Neural cell (in vitro differentiated cells): Measurements from ENCODE around the gene TRIM25. TPM values are rescaled to one million over a fixed set of nuclear protein-coding genes. Genes with fewer than 3 reads are reported as not detected.

Experiments used
- H2AFZ ChIP-seq: fragments of 200-600, 300-800 bp; sonication (generic), shearing (Covaris generic); 2 replicates; pipeline ENCODE4 v1.6.0; 2014; ENCODE audit warnings: low read depth, mild to moderate bottlenecking, antibody characterized with exemption, low read length, moderate library complexity
- H3F3A ChIP-seq: fragments of 200-600 bp; shearing (Covaris generic); 2 replicates; pipeline ENCODE4 v1.6.1; 2016; ENCODE audit warnings: mild to moderate bottlenecking, moderate library complexity, mixed read lengths, antibody characterized with exemption, low read length; ENCODE audit not compliant: insufficient read depth, poor library complexity, severe bottlenecking
- H3K27ac ChIP-seq: fragments of 200-600, 300-800 bp; sonication (generic), shearing (Covaris generic); 2 replicates; pipeline ENCODE4 v1.5.1; 2014; ENCODE audit warnings: mild to moderate bottlenecking, low read length, moderate library complexity
- H3K27me3 ChIP-seq: fragments of 300-800, 200-600 bp; sonication (generic), shearing (Covaris generic); 2 replicates; pipeline ENCODE4 v1.6.0; 2014; ENCODE audit warnings: mild to moderate bottlenecking, low read depth, low read length, moderate library complexity; ENCODE audit not compliant: insufficient read depth
- H3K36me3 ChIP-seq: fragments of 300-800, 200-600 bp; sonication (generic), shearing (Covaris generic); 2 replicates; pipeline ENCODE4 v1.5.1; 2014; ENCODE audit warnings: mild to moderate bottlenecking, antibody characterized with exemption, low read length, moderate library complexity; ENCODE audit not compliant: insufficient read depth
- H3K4me2 ChIP-seq: fragments of 300-800, 200-600 bp; sonication (generic), shearing (Covaris generic); 2 replicates; pipeline ENCODE4 v1.6.0; 2014; ENCODE audit warnings: mild to moderate bottlenecking, low read length
- H3K4me3 ChIP-seq: fragments of 300-800, 200-600 bp; sonication (generic), shearing (Covaris generic); 2 replicates; pipeline ENCODE4 v1.5.1; 2014; ENCODE audit warnings: mild to moderate bottlenecking, low read length, moderate library complexity
- H3K79me2 ChIP-seq: fragments of 200-600 bp; shearing (Covaris generic); replicated peaks from 2 replicates; pipeline ENCODE4 v1.6.0; 2014; ENCODE audit warnings: mild to moderate bottlenecking, low read length, moderate library complexity; ENCODE audit not compliant: insufficient read depth
- H3K9ac ChIP-seq: fragments of 300-800, 200-600 bp; sonication (generic), shearing (Covaris generic); 2 replicates; pipeline ENCODE4 v1.6.1; 2016; ENCODE audit warnings: mild to moderate bottlenecking, low read length, mixed read lengths
- H3K9me2 ChIP-seq: fragments of 200-600 bp; shearing (Covaris generic); 2 replicates; pipeline ENCODE4 v1.6.1; 2016; ENCODE audit warnings: mild to moderate bottlenecking, low read length, mixed read lengths; ENCODE audit not compliant: insufficient read depth
- H3K9me3 ChIP-seq: fragments of 200-600, 300-800 bp; sonication (generic), shearing (Covaris generic); 2 replicates; pipeline ENCODE4 v1.6.1; 2016; ENCODE audit warnings: mild to moderate bottlenecking, mixed run types, low read length, moderate library complexity, mixed read lengths
- H4K20me1 ChIP-seq: fragments of 200-600 bp; shearing (Covaris generic); 2 replicates; pipeline ENCODE4 v1.6.1; 2016; ENCODE audit warnings: mild to moderate bottlenecking, mixed run types; ENCODE audit not compliant: insufficient read depth
- EP300 ChIP-seq: fragments of 450-650 bp; conservative IDR thresholded peaks from 2 replicates; pipeline ENCODE4 v1.6.1; 2014; ENCODE audit warnings: antibody characterized with exemption, mild to moderate bottlenecking, moderate library complexity; ENCODE audit not compliant: poor library complexity, severe bottlenecking
- EZH2 ChIP-seq: fragments of 200-600, 300-800 bp; shearing (Covaris generic), sonication (generic); IDR thresholded peaks from 2 replicates; pipeline ENCODE4 v1.6.1; 2014; ENCODE audit warnings: antibody characterized with exemption, low read length, borderline replicate concordance, mild to moderate bottlenecking; ENCODE audit not compliant: insufficient read depth, poor library complexity, severe bottlenecking
- MXI1 ChIP-seq: fragments of 450-650 bp; conservative IDR thresholded peaks from 2 replicates; pipeline ENCODE4 v1.6.1; 2014; ENCODE audit warnings: antibody characterized with exemption, mild to moderate bottlenecking; ENCODE audit not compliant: poor library complexity, severe bottlenecking
- POLR2AphosphoS5 ChIP-seq: IDR thresholded peaks from 2 replicates; pipeline ENCODE4 v1.6.1; 2012
- RAD21 ChIP-seq: fragments of 450-650 bp; conservative IDR thresholded peaks from 2 replicates; pipeline ENCODE4 v1.6.1; 2014; ENCODE audit warnings: antibody characterized with exemption, mild to moderate bottlenecking, moderate library complexity
- SMC3 ChIP-seq: fragments of 450-650 bp; conservative IDR thresholded peaks from 2 replicates; pipeline ENCODE4 v1.6.1; 2014; ENCODE audit warnings: antibody characterized with exemption, mild to moderate bottlenecking, moderate library complexity; ENCODE audit not compliant: poor library complexity
- TAF1 ChIP-seq: IDR thresholded peaks from 2 replicates; pipeline ENCODE4 v1.6.1; 2012; ENCODE audit warnings: low read depth
- polyA minus RNA-seq: library from RNA; depleted of rRNA, polyadenylated mRNA; stranded (reverse); fragments of >200 nt; gene quantifications from 2 replicates; pipeline ENCODE4 v1.2.3, GENCODE V29; 2014
- polyA plus RNA-seq: library from polyadenylated mRNA; depleted of rRNA; stranded (reverse); fragments of >200 nt; gene quantifications from 2 replicates; pipeline ENCODE4 v1.2.3, GENCODE V29; 2014
- TF ChIP-seq, protein P1 (sequence below): IDR thresholded peaks from 2 replicates; pipeline ENCODE4 v1.6.1; 2012; ENCODE audit warnings: borderline replicate concordance
- TF ChIP-seq, protein P2 (sequence below): fragments of 450-650 bp; IDR thresholded peaks from 2 replicates; pipeline ENCODE4 v1.5.1; 2014; ENCODE audit warnings: antibody characterized with exemption, mild to moderate bottlenecking, moderate library complexity; ENCODE audit not compliant: poor library complexity, severe bottlenecking

TRIM25 gene, protein sequence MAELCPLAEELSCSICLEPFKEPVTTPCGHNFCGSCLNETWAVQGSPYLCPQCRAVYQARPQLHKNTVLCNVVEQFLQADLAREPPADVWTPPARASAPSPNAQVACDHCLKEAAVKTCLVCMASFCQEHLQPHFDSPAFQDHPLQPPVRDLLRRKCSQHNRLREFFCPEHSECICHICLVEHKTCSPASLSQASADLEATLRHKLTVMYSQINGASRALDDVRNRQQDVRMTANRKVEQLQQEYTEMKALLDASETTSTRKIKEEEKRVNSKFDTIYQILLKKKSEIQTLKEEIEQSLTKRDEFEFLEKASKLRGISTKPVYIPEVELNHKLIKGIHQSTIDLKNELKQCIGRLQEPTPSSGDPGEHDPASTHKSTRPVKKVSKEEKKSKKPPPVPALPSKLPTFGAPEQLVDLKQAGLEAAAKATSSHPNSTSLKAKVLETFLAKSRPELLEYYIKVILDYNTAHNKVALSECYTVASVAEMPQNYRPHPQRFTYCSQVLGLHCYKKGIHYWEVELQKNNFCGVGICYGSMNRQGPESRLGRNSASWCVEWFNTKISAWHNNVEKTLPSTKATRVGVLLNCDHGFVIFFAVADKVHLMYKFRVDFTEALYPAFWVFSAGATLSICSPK
- polyA plus RNA-seq (1.2 and 1.7 TPM in 2 replicates), polyA minus RNA-seq (0.49 and 2.9 TPM in 2 replicates)

DNA sequence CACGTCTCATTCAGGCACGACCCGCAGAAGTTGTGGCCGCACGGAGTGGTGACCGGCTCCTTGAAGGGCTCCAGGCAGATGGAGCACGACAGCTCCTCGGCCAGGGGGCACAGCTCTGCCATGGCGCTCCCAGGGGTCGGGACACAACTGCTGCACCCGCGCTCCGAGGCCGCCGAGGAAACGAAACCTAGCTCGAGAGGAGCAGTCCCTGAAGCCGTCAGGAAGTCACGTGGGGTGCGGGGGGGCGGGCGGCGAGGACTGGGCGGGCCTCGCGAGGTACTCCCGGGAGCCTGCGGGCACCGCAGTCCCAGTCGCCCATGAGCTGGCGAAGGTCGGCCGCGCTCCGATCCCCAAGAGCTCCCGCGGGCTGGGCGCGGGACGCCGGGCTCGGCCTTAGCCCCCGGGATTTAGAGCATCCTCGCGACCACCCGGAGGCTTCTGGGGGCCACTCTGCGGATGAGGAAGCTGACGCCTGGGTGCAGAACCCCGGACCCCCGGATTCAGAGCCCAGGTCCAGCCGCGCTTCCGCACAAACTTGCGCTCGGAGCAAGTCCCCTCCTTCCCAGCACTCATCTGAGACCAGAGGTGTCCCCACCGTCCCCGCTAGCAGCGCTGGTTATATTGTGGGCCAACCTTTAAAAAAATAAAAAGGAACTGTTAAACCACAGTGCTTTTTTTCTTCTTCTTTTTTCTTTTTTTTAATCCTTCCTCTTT, at the start of gene TRIM25:
TSS of gene TRIM25 (minus strand) at position 183 of the 714 bp plus-strand sequence. CDS start at position 122, 61 bp downstream.
- Histone ChIP-seq H4K20me1 (no peaks in the 10 kb centered on the region), H3K27ac (no peak within 1 kb of the TSS), H3F3A (no peaks in the 10 kb centered on the region), H3K4me2 (no peak within 1 kb of the TSS), H3K4me3 (peak within 1 kb of the TSS; percentile 73), H3K79me2 (no peaks in the 10 kb centered on the region), H2AFZ (peak within 1 kb of the TSS; percentile 14), H3K9me2 (no peaks in the 10 kb centered on the region), H3K36me3 (no peaks in the 10 kb centered on the region), H3K9ac (peak within 1 kb of the TSS; percentile 45), H3K9me3 (no peaks in the 10 kb centered on the region), H3K27me3 (peaks cover 32% of the 10 kb centered on the region)
- TF ChIP-seq RAD21: no peak
- TF ChIP-seq SMC3: no peak
- TF ChIP-seq POLR2AphosphoS5: peak; percentile 13

DNA sequence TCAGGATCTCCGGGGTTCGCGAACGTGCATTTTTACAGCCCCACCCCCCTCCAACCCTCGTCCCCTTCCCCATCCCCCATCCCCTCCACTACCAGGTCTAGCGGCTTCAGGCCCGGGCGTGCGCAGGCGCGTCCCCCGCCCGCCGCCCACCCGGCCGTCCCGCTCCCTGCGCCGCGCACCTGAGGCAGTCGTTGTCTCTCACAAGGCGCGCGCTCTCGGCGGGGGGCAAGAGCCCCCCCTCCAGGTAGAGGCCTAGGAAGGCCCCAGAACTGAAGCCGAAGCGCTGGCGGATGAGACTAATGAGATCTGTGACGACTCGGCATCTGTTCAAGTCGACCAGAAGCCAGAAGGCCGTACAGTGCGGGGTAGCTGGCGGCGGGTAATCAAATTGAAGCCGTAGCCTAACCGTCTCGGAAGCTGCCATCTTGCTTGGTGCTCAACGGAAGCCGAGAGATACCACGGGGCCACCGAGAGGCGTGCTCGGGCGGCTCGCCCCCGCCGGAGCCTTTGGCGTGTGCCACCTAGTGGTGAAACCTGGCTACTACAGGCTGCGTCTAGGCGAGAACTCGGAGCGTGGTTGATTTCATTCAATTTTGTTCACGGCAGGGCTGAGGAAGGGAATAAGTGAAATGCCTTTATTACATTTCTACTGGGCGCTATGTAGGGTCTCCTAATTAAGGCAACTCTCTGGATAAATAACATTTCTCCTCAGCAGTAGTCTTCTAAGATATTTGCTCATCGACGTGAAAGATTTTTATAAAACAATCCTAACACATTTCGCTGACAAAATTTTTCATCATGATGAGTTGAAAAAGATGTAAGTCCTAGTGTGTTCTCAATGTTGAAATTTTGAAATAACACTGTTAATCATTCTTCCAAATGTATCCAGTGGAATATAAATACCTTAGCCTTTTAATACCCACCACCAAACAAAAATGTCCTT, 47.0 kb upstream of the TRIM25 start, which contains the start of gene COIL:
TSS of gene COIL (minus strand) at position 455 of the 943 bp plus-strand sequence. CDS start at position 424, 31 bp downstream.
- Histone ChIP-seq H3K27ac (peak within 1 kb of the TSS; percentile 96), H2AFZ (no peak within 1 kb of the TSS), H3K4me2 (no peak within 1 kb of the TSS), H3K4me3 (peak within 1 kb of the TSS; percentile 66), H3K27me3 (no peaks in the 10 kb centered on the region), H3F3A (no peaks in the 10 kb centered on the region), H3K9ac (peak within 1 kb of the TSS; percentile 93), H3K79me2 (peaks cover 12% of the 10 kb centered on the region), H3K9me3 (no peaks in the 10 kb centered on the region), H4K20me1 (no peaks in the 10 kb centered on the region), H3K9me2 (no peaks in the 10 kb centered on the region), H3K36me3 (no peaks in the 10 kb centered on the region)
- TF ChIP-seq, protein P1, sequence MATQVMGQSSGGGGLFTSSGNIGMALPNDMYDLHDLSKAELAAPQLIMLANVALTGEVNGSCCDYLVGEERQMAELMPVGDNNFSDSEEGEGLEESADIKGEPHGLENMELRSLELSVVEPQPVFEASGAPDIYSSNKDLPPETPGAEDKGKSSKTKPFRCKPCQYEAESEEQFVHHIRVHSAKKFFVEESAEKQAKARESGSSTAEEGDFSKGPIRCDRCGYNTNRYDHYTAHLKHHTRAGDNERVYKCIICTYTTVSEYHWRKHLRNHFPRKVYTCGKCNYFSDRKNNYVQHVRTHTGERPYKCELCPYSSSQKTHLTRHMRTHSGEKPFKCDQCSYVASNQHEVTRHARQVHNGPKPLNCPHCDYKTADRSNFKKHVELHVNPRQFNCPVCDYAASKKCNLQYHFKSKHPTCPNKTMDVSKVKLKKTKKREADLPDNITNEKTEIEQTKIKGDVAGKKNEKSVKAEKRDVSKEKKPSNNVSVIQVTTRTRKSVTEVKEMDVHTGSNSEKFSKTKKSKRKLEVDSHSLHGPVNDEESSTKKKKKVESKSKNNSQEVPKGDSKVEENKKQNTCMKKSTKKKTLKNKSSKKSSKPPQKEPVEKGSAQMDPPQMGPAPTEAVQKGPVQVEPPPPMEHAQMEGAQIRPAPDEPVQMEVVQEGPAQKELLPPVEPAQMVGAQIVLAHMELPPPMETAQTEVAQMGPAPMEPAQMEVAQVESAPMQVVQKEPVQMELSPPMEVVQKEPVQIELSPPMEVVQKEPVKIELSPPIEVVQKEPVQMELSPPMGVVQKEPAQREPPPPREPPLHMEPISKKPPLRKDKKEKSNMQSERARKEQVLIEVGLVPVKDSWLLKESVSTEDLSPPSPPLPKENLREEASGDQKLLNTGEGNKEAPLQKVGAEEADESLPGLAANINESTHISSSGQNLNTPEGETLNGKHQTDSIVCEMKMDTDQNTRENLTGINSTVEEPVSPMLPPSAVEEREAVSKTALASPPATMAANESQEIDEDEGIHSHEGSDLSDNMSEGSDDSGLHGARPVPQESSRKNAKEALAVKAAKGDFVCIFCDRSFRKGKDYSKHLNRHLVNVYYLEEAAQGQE: peak; percentile 74
- TF ChIP-seq SMC3 (peak; percentile 82), RAD21 (peak; percentile 70), EP300 (peak; percentile 77), POLR2AphosphoS5 (peak; percentile 89), TAF1 (peak; percentile 84), MXI1 (peak; percentile 69), EZH2 (no peak)
- TF ChIP-seq, protein P2, sequence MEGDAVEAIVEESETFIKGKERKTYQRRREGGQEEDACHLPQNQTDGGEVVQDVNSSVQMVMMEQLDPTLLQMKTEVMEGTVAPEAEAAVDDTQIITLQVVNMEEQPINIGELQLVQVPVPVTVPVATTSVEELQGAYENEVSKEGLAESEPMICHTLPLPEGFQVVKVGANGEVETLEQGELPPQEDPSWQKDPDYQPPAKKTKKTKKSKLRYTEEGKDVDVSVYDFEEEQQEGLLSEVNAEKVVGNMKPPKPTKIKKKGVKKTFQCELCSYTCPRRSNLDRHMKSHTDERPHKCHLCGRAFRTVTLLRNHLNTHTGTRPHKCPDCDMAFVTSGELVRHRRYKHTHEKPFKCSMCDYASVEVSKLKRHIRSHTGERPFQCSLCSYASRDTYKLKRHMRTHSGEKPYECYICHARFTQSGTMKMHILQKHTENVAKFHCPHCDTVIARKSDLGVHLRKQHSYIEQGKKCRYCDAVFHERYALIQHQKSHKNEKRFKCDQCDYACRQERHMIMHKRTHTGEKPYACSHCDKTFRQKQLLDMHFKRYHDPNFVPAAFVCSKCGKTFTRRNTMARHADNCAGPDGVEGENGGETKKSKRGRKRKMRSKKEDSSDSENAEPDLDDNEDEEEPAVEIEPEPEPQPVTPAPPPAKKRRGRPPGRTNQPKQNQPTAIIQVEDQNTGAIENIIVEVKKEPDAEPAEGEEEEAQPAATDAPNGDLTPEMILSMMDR: peak; percentile 99
